PFSK-1 (cell line): ENCODE results near the gene SMTNL2.

Source experiments
- FOXP2 ChIP-seq: optimal IDR thresholded peaks from 2 replicates; pipeline ENCODE3; 2011; ENCODE audit warnings: borderline replicate concordance, control low read depth, inconsistent platforms; ENCODE audit not compliant: insufficient read depth; ENCODE audit errors: extremely low read length, extremely low read depth
- POLR2AphosphoS5 ChIP-seq: IDR thresholded peaks from 2 replicates; pipeline ENCODE4 v1.6.1; 2012; ENCODE audit warnings: low read depth, mild to moderate bottlenecking, control low read depth, low read length, moderate library complexity
- SIN3A ChIP-seq: IDR thresholded peaks from 2 replicates; pipeline ENCODE4 v1.6.1; 2012; ENCODE audit warnings: mild to moderate bottlenecking, low read length, moderate library complexity, borderline replicate concordance; ENCODE audit not compliant: insufficient read depth
- TAF1 ChIP-seq: IDR thresholded peaks from 2 replicates; pipeline ENCODE4 v1.6.1; 2012; ENCODE audit warnings: low read length, control low read depth, borderline replicate concordance; ENCODE audit not compliant: insufficient read depth
- TF ChIP-seq, protein P1 (sequence below), 2 experiments: IDR thresholded peaks; 2 replicates each; pipeline versions ENCODE4 v1.6.1 to v1.8.0; 2011 to 2012; ENCODE audit warnings: low read depth in 2 of 2, low read length in 2 of 2, control low read depth in 1 of 2, inconsistent platforms in 1 of 2, mild to moderate bottlenecking in 1 of 2, moderate library complexity in 1 of 2; ENCODE audit not compliant: insufficient read depth in 1 of 2

SMTNL2 gene

DNA sequence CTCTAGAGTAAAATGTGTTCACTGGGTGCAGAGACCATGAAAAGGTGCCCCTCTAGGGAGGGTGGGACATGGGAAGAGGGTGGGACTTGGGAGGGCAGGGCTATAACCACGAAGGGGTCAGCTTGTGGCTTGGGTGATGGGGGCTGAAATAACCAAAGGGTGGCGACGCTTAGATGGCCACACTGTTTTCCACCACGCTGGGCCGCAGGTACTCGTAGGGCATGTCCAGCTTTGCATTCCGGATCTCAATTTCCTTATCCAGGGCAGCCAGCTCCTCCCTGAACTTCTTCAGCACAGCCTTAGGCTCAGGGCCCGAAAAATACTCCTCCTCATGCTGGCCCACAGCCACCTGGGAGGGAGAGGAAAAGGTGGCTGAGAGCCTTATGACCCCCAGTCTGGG is 47.1 kb downstream of the SMTNL2 start:
- TF ChIP-seq FOXP2, result no peak
- TF ChIP-seq TAF1, result no peak

DNA sequence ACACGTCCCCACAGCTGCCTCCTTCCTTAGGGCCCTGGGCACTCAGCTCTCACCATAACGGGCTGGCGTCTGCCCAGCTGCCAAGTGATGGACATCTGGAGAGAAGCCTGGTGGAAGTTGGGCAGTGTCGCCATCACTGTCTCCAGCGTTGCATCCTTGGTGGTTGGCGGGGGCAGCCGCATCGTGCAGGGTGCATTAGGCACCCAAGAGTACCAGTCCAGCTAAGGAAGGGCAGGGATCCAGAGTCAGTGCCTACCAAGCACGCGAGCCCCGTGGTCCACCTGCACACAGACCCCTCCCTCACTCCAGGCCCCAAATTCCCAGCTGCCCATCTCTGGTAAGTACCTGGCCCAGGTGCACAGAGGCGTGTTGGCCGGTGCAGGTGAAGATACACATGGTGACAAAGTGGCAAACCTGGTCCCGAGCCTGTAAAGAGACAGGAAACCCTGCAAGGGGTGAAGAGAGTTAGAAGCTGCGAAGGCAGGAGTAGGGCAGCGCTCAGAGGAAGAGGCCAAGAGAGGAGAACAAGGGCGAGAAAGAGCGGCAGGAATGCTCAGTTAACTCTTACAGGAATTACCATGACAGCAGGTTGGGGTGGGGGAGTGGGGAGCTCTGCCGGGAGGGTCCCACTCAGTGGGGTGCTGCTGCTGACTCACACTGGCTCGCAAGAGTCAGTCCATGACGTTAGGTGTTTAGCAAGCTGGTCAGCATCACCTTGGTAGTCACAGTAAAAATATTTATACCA is 47.7 kb downstream of the SMTNL2 start:
- TF ChIP-seq SIN3A (no peak), TAF1 (no peak), FOXP2 (no peak)

DNA sequence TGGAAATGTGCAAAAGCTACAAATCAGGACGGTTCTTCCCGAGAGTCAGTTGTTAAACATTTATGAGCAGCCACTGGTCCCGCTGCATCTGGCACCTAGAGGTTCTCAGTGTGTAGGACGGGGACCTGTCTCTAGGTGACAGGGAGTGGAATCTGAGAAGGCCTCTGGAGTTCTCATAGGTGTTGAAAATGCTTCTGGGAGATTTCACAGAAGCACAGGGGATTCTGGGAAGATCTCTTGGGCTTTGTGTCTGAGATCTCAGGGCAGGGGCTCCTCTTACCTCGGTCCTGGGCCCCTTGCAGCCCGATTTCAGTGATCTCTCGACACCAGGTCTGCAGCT is 48.2 kb downstream of the SMTNL2 start:
- TF ChIP-seq POLR2AphosphoS5 (no peak), TAF1 (no peak), FOXP2 (no peak), SIN3A (no peak)
- TF ChIP-seq, protein P1, sequence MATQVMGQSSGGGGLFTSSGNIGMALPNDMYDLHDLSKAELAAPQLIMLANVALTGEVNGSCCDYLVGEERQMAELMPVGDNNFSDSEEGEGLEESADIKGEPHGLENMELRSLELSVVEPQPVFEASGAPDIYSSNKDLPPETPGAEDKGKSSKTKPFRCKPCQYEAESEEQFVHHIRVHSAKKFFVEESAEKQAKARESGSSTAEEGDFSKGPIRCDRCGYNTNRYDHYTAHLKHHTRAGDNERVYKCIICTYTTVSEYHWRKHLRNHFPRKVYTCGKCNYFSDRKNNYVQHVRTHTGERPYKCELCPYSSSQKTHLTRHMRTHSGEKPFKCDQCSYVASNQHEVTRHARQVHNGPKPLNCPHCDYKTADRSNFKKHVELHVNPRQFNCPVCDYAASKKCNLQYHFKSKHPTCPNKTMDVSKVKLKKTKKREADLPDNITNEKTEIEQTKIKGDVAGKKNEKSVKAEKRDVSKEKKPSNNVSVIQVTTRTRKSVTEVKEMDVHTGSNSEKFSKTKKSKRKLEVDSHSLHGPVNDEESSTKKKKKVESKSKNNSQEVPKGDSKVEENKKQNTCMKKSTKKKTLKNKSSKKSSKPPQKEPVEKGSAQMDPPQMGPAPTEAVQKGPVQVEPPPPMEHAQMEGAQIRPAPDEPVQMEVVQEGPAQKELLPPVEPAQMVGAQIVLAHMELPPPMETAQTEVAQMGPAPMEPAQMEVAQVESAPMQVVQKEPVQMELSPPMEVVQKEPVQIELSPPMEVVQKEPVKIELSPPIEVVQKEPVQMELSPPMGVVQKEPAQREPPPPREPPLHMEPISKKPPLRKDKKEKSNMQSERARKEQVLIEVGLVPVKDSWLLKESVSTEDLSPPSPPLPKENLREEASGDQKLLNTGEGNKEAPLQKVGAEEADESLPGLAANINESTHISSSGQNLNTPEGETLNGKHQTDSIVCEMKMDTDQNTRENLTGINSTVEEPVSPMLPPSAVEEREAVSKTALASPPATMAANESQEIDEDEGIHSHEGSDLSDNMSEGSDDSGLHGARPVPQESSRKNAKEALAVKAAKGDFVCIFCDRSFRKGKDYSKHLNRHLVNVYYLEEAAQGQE (IDR thresholded peaks at IDR 0.05; ENCODE audit: insufficient read depth in 1 of 2, low read depth in 2 of 2, low read length in 2 of 2), result no peak

DNA sequence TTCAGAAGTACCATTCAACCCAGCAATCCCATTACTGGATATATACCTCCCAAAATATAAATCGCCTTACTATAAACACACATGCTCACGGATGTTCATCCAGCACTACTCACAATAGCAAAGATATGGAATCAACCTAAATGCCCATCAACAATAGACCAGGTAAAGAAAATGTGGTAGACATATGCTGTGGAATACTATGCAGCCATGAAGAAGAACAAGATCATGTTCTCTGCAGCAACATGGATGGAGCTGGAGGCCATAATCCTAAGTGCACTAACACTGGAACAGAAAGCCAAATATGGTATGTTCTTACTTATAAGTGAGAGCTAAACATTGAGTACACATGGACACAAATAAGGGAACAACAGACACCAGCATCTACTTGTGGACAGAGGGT is 49.3 kb downstream of the SMTNL2 start:
- TF ChIP-seq, protein P1 (IDR thresholded peaks at IDR 0.05; ENCODE audit: insufficient read depth in 1 of 2, low read depth in 2 of 2, low read length in 2 of 2), result no peak
- no peak for TF ChIP-seq TAF1
- no peak for TF ChIP-seq POLR2AphosphoS5
- TF ChIP-seq SIN3A, result no peak
- no peak for TF ChIP-seq FOXP2

DNA sequence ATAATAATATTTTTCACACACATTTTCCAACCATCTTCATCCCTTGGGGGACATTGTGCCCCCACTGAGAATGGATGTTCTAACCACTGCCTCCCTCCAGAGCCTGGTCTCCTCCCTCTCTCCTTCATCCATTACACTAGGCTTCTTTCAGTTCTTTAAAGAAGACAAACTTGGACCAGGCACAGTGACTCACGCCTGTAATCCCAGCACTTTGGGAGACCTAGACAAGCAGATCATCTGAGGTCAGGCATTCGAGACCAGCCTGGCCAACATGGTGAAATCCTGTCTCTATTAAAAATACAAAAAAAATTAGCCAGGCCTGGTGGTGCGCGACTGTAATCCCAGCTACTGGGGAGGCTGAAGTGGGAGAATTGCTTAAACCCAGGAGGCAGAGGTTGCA is 50.6 kb downstream of the SMTNL2 start:
- TF ChIP-seq POLR2AphosphoS5, result no peak

DNA sequence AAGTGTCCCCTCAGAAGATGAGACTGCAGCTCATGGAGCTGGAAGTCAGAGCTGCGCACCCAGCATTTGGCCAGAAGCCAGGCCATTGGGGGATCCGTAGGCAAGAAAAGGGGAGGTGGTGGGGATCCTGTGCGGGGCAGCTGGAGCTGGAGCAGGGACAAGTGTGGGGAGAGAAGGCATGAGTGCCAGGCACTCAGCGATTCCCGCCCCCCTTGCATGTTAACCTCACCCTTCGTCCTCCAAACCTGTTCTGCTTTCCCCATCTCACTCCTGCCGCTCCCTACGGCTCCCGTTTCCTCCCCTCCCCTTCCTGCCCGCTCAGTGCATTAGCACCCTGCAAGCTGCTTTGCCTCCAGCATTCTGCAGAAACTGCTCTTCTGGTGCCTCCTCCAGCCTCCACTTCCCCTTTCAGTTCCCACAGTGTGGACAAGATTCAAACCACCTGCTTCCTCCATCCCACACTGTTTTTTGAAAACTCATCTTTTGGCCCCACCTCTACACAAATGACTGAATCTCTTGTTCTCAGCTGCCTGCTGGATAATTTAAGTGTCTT is 51.6 kb downstream of the SMTNL2 start:
- TF ChIP-seq SIN3A (no peak), TAF1 (no peak), FOXP2 (no peak), POLR2AphosphoS5 (no peak)
- TF ChIP-seq, protein P1 (IDR thresholded peaks at IDR 0.05; ENCODE audit: insufficient read depth in 1 of 2, low read depth in 2 of 2, low read length in 2 of 2), result no peak
